ENCODE results near the gene ADRA2C.
"Not testable (repeated sequence)": the region's sequence is repeated elsewhere in the genome, so short reads cannot be mapped to it uniquely, and the experiment has no call there.

The ADRA2C gene

DNA sequence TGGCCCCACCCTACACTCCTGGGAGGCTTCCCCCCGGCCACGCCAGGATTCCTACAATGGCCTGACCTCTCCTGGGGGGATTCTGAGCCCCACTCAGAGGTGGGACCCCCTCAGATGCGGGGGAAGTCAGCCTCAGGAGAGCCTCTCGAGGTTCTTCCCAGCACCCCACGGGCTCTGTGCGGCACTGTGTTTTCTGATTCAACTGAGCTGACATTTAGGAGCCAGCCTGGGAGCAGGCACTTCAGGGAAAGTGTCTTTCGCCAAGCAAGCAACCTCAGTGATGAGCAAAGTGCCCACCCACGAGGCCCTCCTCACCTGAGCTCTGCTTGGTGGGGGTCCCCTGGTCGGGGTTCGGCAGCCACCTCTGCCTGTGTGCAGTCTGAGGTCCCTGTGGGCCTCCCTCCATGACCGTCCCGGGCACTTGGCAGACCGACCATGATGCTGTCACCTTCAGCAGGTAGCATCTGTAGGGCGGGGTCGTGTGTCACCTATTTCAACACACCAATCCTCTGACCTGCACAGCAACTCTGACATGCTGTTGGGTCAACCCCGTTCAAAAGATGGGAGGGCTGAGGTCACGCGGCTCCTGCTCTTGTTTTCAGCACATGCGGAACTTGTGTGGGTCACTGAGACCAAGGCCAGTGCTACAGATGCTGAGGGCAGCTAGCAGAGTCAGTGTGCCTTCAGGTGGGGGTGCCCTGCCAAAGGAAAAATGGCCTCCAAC lies 46.2 kb downstream of the ADRA2C start:
- peaks cover 5 to 42% of the 10 kb centered on the region in 2 experiments for H3K27me3 ChIP-seq (ENCODE audit: control insufficient read depth in 1 of 2, insufficient read depth in 1 of 2, low read length in 2 of 2)
- H3K9ac ChIP-seq (ENCODE audit: low read length), result no peak overlapping the region

GRCh38 chr4:3813151-3814052 lies 47.2 kb downstream of the ADRA2C start:
- Histone ChIP-seq H4K8ac (ENCODE audit: low read length) (no peak overlapping the region), H3K9ac (ENCODE audit: low read length) (no peak overlapping the region), H4K91ac (ENCODE audit: low read length) (no peak overlapping the region), H3K4me2 (ENCODE audit: low read length, poor library complexity, severe bottlenecking) (no peak overlapping the region), H3K23ac (ENCODE audit: low read length in 2 of 2) (no peak overlapping the region), H3K79me1 (replicated peaks; ENCODE audit: low read length, poor library complexity, severe bottlenecking) (no peaks in the 10 kb centered on the region), H2BK5ac (ENCODE audit: low read depth, low read length, poor library complexity, severe bottlenecking) (no peak overlapping the region), H3K27ac (ENCODE audit: low read length, poor library complexity, severe bottlenecking) (no peak overlapping the region), H3K4me1 (ENCODE audit: control insufficient read depth, insufficient read depth, low read depth, low read length) (no peaks in the 10 kb centered on the region), H2BK15ac (ENCODE audit: low read depth, poor library complexity, severe bottlenecking) (no peak overlapping the region), H2AK5ac (ENCODE audit: low read length, severe bottlenecking) (no peak overlapping the region), H3K4ac (ENCODE audit: low read depth in 1 of 2, low read length in 2 of 2) (no peak overlapping the region), H3K9me3 (ENCODE audit: control insufficient read depth, low read length) (no peaks in the 10 kb centered on the region), H3K36me3 (ENCODE audit: control insufficient read depth in 1 of 2, insufficient read depth in 2 of 2, low read depth in 1 of 2, low read length in 2 of 2) (no peaks in the 10 kb centered on the region), H3K4me3 (ENCODE audit: insufficient read depth in 1 of 2, low read depth in 1 of 2, low read length in 2 of 2) (no peak overlapping the region), H2AFZ (ENCODE audit: low read depth, low read length) (no peak overlapping the region), H3K14ac (ENCODE audit: low read length in 2 of 2) (no peak overlapping the region), H2BK120ac (ENCODE audit: low read depth, low read length) (no peak overlapping the region), H3K27me3 (ENCODE audit: control insufficient read depth in 1 of 2, insufficient read depth in 1 of 2, low read length in 2 of 2) (peaks cover 0 to 31% of the 10 kb centered on the region in 2 experiments), H2BK12ac (ENCODE audit: low read length in 2 of 2) (no peak overlapping the region), H3K18ac (ENCODE audit: low read depth in 1 of 2, low read length in 2 of 2) (no peak overlapping the region)
- no peak for DNase-seq
- 81% methylated on average over 29 of the region's 29 CpGs for whole genome bisulfite sequencing

More for the DNA sequence above, 46.2 kb downstream of the ADRA2C start:
- Histone ChIP-seq H4K91ac (ENCODE audit: low read length) (no peak overlapping the region), H3K4me1 (ENCODE audit: control insufficient read depth, insufficient read depth, low read depth, low read length) (no peaks in the 10 kb centered on the region), H3K4me3 (ENCODE audit: insufficient read depth in 1 of 2, low read depth in 1 of 2, low read length in 2 of 2) (no peak overlapping the region), H3K4me2 (ENCODE audit: low read length, poor library complexity, severe bottlenecking) (no peak overlapping the region), H4K8ac (ENCODE audit: low read length) (no peak overlapping the region), H3K9me3 (ENCODE audit: control insufficient read depth, low read length) (no peaks in the 10 kb centered on the region), H2BK5ac (ENCODE audit: low read depth, low read length, poor library complexity, severe bottlenecking) (no peak overlapping the region), H3K14ac (ENCODE audit: low read length in 2 of 2) (no peak overlapping the region), H3K4ac (ENCODE audit: low read depth in 1 of 2, low read length in 2 of 2) (no peak overlapping the region), H2BK120ac (ENCODE audit: low read depth, low read length) (no peak overlapping the region), H3K18ac (ENCODE audit: low read depth in 1 of 2, low read length in 2 of 2) (no peak overlapping the region), H3K79me1 (replicated peaks; ENCODE audit: low read length, poor library complexity, severe bottlenecking) (no peaks in the 10 kb centered on the region), H2BK15ac (ENCODE audit: low read depth, poor library complexity, severe bottlenecking) (no peak overlapping the region), H2BK12ac (ENCODE audit: low read length in 2 of 2) (no peak overlapping the region), H3K27ac (ENCODE audit: low read length, poor library complexity, severe bottlenecking) (no peak overlapping the region), H3K36me3 (ENCODE audit: control insufficient read depth in 1 of 2, insufficient read depth in 2 of 2, low read depth in 1 of 2, low read length in 2 of 2) (no peaks in the 10 kb centered on the region), H3K23ac (ENCODE audit: low read length in 2 of 2) (no peak overlapping the region), H2AFZ (ENCODE audit: low read depth, low read length) (no peak overlapping the region), H2AK5ac (ENCODE audit: low read length, severe bottlenecking) (no peak overlapping the region)
- no peak for DNase-seq
- 80% methylated on average over 19 of the region's 19 CpGs for WGBS

DNA sequence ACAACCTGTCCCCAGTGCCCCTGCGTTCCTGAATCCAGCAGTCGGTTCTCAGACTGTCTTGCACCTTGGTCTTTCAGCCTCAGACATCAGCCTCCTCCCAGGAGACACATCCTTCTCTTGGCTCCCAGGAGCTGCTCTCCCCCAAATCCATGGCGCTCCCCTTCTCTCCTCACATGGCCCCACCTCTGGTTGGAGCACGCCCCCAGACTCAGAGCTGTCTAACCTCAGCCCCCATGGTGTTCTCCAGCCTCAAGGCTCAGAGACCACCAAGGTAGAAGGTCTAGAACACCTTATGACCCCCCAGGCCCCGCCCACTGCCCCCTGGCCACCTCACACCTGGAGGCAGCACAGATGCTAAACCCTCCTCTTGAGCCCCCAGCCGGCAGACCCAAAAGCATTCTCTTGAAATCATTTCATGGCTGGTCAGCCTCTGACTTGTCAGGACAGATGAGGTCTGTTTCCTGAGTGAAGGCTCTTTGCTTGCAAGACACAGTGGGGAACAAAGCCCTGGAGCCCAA lies 47.9 kb downstream of the ADRA2C start:
- H3K14ac ChIP-seq (ENCODE audit: low read length in 2 of 2), result no peak overlapping the region
- H3K23ac ChIP-seq (ENCODE audit: low read length in 2 of 2), result no peak overlapping the region
- peaks cover 0 to 30% of the 10 kb centered on the region in 2 experiments for H3K27me3 ChIP-seq (ENCODE audit: control insufficient read depth in 1 of 2, insufficient read depth in 1 of 2, low read length in 2 of 2)
- DNase-seq, result no peak
- H2BK5ac ChIP-seq (ENCODE audit: low read depth, low read length, poor library complexity, severe bottlenecking), result no peak overlapping the region
- no peaks in the 10 kb centered on the region for H3K9me3 ChIP-seq (ENCODE audit: control insufficient read depth, low read length)
- WGBS, result 71% methylated on average over 6 of the region's 6 CpGs
- no peak overlapping the region for H4K8ac ChIP-seq (ENCODE audit: low read length)
- H3K4me1 ChIP-seq (ENCODE audit: control insufficient read depth, insufficient read depth, low read depth, low read length), result no peaks in the 10 kb centered on the region
- no peak overlapping the region for H2AK5ac ChIP-seq (ENCODE audit: low read length, severe bottlenecking)
- H2AFZ ChIP-seq (ENCODE audit: low read depth, low read length), result no peak overlapping the region
- no peak overlapping the region for H3K18ac ChIP-seq (ENCODE audit: low read depth in 1 of 2, low read length in 2 of 2)
- H3K36me3 ChIP-seq (ENCODE audit: control insufficient read depth in 1 of 2, insufficient read depth in 2 of 2, low read depth in 1 of 2, low read length in 2 of 2), result no peaks in the 10 kb centered on the region
- H3K4me3 ChIP-seq (ENCODE audit: insufficient read depth in 1 of 2, low read depth in 1 of 2, low read length in 2 of 2), result no peak overlapping the region
- H3K79me1 ChIP-seq (replicated peaks; ENCODE audit: low read length, poor library complexity, severe bottlenecking), result no peaks in the 10 kb centered on the region
- no peak overlapping the region for H3K4me2 ChIP-seq (ENCODE audit: low read length, poor library complexity, severe bottlenecking)
- H3K27ac ChIP-seq (ENCODE audit: low read length, poor library complexity, severe bottlenecking), result no peak overlapping the region
- H2BK120ac ChIP-seq (ENCODE audit: low read depth, low read length), result no peak overlapping the region
- H4K91ac ChIP-seq (ENCODE audit: low read length), result no peak overlapping the region
- H2BK12ac ChIP-seq (ENCODE audit: low read length in 2 of 2), result no peak overlapping the region
- no peak overlapping the region for H3K9ac ChIP-seq (ENCODE audit: low read length)
- no peak overlapping the region for H2BK15ac ChIP-seq (ENCODE audit: low read depth, poor library complexity, severe bottlenecking)
- no peak overlapping the region for H3K4ac ChIP-seq (ENCODE audit: low read depth in 1 of 2, low read length in 2 of 2)

DNA sequence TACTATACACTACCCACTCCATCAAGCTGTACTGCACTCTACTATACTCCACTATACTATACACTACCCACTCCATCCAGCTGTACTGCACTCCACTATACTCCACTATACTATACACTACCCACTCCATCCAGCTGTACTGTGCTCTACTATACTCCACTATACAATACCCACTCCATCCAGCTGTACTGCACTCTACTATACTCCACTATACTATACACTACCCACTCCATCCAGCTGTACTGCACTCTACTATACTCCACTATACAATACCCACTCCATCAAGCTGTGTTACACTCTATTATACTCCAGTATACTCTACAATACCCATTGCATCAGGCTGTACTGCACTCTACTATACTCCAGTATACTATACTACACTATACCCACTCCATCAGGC lies 48.7 kb downstream of the ADRA2C start:
- not testable (repeated sequence) for H3K27ac ChIP-seq (ENCODE audit: low read length, poor library complexity, severe bottlenecking); H3K18ac ChIP-seq (ENCODE audit: low read depth in 1 of 2, low read length in 2 of 2)

More for the DNA sequence above, 48.7 kb downstream of the ADRA2C start:
- not testable (repeated sequence) for H3K4ac ChIP-seq (ENCODE audit: low read depth in 1 of 2, low read length in 2 of 2); H3K9me3 ChIP-seq (ENCODE audit: control insufficient read depth, low read length); H3K14ac ChIP-seq (ENCODE audit: low read length in 2 of 2); H2BK120ac ChIP-seq (ENCODE audit: low read depth, low read length); H3K4me1 ChIP-seq (ENCODE audit: control insufficient read depth, insufficient read depth, low read depth, low read length); H2AK5ac ChIP-seq (ENCODE audit: low read length, severe bottlenecking); H4K91ac ChIP-seq (ENCODE audit: low read length); H3K9ac ChIP-seq (ENCODE audit: low read length); H3K23ac ChIP-seq (ENCODE audit: low read length in 2 of 2); H2BK5ac ChIP-seq (ENCODE audit: low read depth, low read length, poor library complexity, severe bottlenecking); H2AFZ ChIP-seq (ENCODE audit: low read depth, low read length); H2BK15ac ChIP-seq (ENCODE audit: low read depth, poor library complexity, severe bottlenecking); H4K8ac ChIP-seq (ENCODE audit: low read length); H3K79me1 ChIP-seq (replicated peaks; ENCODE audit: low read length, poor library complexity, severe bottlenecking); H3K4me3 ChIP-seq (ENCODE audit: insufficient read depth in 1 of 2, low read depth in 1 of 2, low read length in 2 of 2); H3K36me3 ChIP-seq (ENCODE audit: control insufficient read depth in 1 of 2, insufficient read depth in 2 of 2, low read depth in 1 of 2, low read length in 2 of 2); H3K4me2 ChIP-seq (ENCODE audit: low read length, poor library complexity, severe bottlenecking); DNase-seq; H2BK12ac ChIP-seq (ENCODE audit: low read length in 2 of 2)
- peaks cover 0 to 30% of the 10 kb centered on the region in 2 experiments for H3K27me3 ChIP-seq (ENCODE audit: control insufficient read depth in 1 of 2, insufficient read depth in 1 of 2, low read length in 2 of 2)

All from mesenchymal stem cell (in vitro differentiated cells and primary cell).